ENCODE results near the gene KLHL14.

KLHL14 gene

DNA sequence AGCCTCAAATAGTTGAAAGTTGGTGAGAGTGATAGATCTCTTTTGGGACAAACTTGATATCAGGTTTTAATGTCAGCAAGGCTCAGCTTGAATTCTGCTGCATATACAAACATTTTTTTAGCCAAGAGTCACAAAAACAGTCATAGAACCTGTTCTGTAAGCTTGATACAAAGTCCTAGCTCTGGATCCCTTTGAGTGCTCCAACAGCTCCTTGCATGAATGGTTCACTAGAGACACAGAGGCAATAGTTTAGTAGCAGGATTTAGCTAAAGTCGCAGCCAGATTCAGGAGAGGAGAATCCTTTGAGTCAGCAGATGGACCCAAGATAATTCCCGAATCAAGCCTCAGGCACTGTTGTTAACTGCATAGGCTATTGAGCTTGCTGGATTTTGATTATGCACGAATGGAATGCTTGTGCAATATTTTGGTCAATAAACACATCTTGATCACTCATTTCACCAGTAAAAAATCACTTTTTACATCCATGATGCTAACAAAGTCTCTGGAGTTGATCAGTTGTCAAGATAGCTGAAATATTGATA lies 148.6 kb downstream of the KLHL14 start:
- no peak for DNase-seq

DNA sequence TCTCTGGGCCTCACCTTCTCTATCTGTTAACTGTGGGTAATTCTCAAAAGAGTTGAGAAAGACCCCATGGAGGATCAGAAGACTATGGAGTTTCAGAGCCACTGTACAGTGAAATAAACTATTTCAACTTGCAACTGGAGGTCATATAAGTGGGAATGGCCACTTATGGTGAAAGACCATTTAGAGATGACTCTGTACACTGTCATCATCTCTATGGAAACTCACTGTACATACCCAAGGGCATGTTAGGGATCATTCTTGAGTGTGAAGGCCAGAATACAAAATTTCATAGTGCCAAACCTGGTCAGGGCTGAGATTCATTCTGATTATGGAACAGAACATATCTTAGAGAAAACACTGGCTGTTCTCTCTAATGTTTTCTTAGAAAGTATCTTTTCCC lies 149.3 kb downstream of the KLHL14 start:
- DNase-seq = no peak
